ENCODE results near the gene SLC44A4. TPM values are rescaled to one million over a fixed set of nuclear protein-coding genes. Genes with fewer than 3 reads are reported as not detected.
"Not testable (repeated sequence)": the region's sequence is repeated elsewhere in the genome, so short reads cannot be mapped to it uniquely, and the experiment has no call there.

Gene SLC44A4
- total RNA-seq, 1 donor from 2014 or later: 0.94 TPM

- no peak overlapping the region for H3K27ac Mint-ChIP-seq
- no peaks in the 10 kb centered on the region for H3K27me3 Mint-ChIP-seq (ENCODE audit: low read depth)
- no peak overlapping the region for H3K4me3 Mint-ChIP-seq
Measured at GRCh38 chr6:31911826-31912585, 33.2 kb upstream of the SLC44A4 start.

GRCh38 chr6:31909298-31909697 is 30.5 kb upstream of the SLC44A4 start:
- H3K27me3 Mint-ChIP-seq (ENCODE audit: low read depth); H3K36me3 Mint-ChIP-seq; H3K27ac Mint-ChIP-seq; H3K4me1 Mint-ChIP-seq; H3K9me3 Mint-ChIP-seq; DNase-seq (ENCODE audit: low spot score in 2 of 2, unreplicated experiment in 2 of 2); H3K4me3 Mint-ChIP-seq: not testable (repeated sequence)

More at GRCh38 chr6:31911826-31912585, 33.2 kb upstream of the SLC44A4 start:
- H3K36me3 Mint-ChIP-seq: no peaks in the 10 kb centered on the region
- TF ChIP-seq, protein P1, sequence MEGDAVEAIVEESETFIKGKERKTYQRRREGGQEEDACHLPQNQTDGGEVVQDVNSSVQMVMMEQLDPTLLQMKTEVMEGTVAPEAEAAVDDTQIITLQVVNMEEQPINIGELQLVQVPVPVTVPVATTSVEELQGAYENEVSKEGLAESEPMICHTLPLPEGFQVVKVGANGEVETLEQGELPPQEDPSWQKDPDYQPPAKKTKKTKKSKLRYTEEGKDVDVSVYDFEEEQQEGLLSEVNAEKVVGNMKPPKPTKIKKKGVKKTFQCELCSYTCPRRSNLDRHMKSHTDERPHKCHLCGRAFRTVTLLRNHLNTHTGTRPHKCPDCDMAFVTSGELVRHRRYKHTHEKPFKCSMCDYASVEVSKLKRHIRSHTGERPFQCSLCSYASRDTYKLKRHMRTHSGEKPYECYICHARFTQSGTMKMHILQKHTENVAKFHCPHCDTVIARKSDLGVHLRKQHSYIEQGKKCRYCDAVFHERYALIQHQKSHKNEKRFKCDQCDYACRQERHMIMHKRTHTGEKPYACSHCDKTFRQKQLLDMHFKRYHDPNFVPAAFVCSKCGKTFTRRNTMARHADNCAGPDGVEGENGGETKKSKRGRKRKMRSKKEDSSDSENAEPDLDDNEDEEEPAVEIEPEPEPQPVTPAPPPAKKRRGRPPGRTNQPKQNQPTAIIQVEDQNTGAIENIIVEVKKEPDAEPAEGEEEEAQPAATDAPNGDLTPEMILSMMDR (IDR thresholded peaks at IDR 0.05; ENCODE audit: unreplicated experiment): no peak
- H3K4me1 Mint-ChIP-seq: peaks cover 4% of the 10 kb centered on the region
- DNase-seq (ENCODE audit: low spot score in 2 of 2, unreplicated experiment in 2 of 2): no peak
- no peaks in the 10 kb centered on the region for H3K9me3 Mint-ChIP-seq

DNA sequence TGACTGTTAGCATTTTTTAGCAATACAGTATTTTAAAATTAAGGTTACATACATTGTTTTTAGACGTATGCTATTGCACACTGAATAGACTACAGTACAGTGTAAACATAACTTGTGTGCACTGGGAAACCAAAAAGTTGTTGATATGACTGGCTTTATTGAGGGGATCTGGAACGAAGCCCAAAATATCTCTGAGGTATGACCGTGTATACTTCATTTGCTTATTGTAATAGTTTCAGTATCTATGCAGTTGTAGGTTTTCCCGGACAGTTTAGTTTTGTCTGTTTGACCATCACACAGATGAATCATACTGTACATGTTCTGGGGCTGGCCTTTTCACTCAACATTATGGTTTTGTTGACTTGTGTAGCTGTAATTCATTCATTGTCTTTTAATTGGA is 30.0 kb upstream of the SLC44A4 start:
- no peak overlapping the region for H3K27ac Mint-ChIP-seq
- no peaks in the 10 kb centered on the region for H3K36me3 Mint-ChIP-seq
- TF ChIP-seq, protein P1 (IDR thresholded peaks at IDR 0.05; ENCODE audit: unreplicated experiment): no peak
- DNase-seq (ENCODE audit: low spot score in 2 of 2, unreplicated experiment in 2 of 2): no peak
- no peaks in the 10 kb centered on the region for H3K9me3 Mint-ChIP-seq
- H3K27me3 Mint-ChIP-seq (ENCODE audit: low read depth): no peaks in the 10 kb centered on the region
- H3K4me1 Mint-ChIP-seq: peaks cover 11% of the 10 kb centered on the region
- no peak overlapping the region for H3K4me3 Mint-ChIP-seq

DNA sequence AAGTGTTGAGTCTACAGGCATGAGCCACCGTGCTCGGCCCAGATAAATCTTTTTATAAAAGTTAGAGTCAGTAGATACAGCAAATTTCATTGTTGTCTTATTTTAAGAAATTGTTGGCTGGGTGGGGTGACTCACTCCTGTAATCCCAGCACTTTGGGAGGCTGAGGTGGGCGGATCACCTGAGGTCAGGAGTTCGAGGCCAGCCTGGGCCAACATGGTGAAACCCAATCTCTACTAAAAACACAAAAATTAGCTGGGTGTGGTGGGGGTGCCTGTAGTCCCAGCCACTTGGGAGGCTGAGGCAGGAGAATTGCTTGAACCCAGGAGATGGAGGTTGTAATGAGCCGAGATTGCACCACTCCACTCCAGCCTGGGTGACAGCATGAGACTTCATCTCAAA is 29.5 kb upstream of the SLC44A4 start:
- DNase-seq (ENCODE audit: low spot score in 2 of 2, unreplicated experiment in 2 of 2); H3K27ac Mint-ChIP-seq; H3K9me3 Mint-ChIP-seq; H3K27me3 Mint-ChIP-seq (ENCODE audit: low read depth); H3K4me3 Mint-ChIP-seq; H3K36me3 Mint-ChIP-seq: not testable (repeated sequence)
- peaks cover 11% of the 10 kb centered on the region for H3K4me1 Mint-ChIP-seq

DNA sequence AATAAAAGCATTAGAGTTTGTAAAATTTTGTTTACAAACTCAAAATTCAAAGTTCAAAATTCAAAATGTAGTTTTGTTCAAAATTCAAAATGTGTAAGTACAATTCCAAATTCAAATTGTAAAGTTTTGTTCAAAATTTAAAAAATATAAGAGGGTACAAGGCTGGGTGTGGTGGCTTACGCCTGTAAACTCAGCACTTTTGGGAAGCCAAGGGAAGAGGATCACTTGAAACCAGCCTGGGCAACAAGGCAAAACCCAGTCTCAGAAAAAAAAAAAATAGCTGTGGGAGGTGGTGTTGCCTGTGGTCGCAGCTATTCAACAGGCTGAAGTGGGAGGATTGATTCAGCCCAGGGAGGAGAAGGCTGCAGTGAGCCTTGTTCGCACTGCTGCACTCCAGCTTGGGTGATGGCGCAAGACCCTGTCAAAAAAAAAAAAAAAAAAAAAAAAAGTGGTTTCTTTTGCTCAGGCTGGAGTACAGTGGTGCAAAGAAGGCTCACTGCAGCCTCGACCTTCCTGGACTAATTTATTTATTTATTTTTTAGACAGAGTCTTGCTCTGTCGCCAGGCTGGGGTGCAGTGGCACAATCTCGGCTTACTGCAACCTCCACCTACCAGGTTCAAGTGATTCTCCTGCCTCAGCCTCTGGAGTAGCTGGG is 28.5 kb upstream of the SLC44A4 start:
- no peak overlapping the region for H3K27ac Mint-ChIP-seq
- TF ChIP-seq, protein P1 (IDR thresholded peaks at IDR 0.05; ENCODE audit: unreplicated experiment): no peak
- no peak overlapping the region for H3K4me3 Mint-ChIP-seq
- H3K4me1 Mint-ChIP-seq: peaks cover 19% of the 10 kb centered on the region
- DNase-seq (ENCODE audit: low spot score in 2 of 2, unreplicated experiment in 2 of 2): no peak
- H3K27me3 Mint-ChIP-seq (ENCODE audit: low read depth): no peaks in the 10 kb centered on the region
- H3K9me3 Mint-ChIP-seq: no peaks in the 10 kb centered on the region
- no peaks in the 10 kb centered on the region for H3K36me3 Mint-ChIP-seq

GRCh38 chr6:31906727-31907126 is 27.9 kb upstream of the SLC44A4 start:
- not testable (repeated sequence) for H3K36me3 Mint-ChIP-seq; H3K27ac Mint-ChIP-seq; H3K27me3 Mint-ChIP-seq (ENCODE audit: low read depth); H3K4me3 Mint-ChIP-seq; DNase-seq (ENCODE audit: low spot score in 2 of 2, unreplicated experiment in 2 of 2); H3K9me3 Mint-ChIP-seq
- peaks cover 19% of the 10 kb centered on the region for H3K4me1 Mint-ChIP-seq

DNA sequence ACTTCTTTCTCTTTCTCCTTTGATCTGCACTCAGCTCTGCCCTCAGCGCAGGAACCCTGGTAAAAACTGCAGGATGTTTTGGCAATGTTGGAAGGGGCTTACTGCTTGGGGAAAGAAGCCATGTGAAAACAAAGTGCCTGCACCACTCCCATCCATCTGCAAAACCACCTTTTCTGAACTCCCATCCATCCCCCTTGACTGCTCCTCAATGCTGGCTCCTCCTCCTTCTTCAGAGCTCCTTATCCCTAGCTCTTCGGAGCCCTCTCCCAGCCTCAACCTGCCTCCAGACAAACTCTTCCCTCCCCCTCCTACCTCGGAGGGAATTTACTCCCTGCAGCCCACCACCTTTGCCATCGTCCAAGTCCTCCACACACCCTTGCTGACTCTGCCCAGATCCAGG is 27.3 kb upstream of the SLC44A4 start:
- no peak overlapping the region for H3K27ac Mint-ChIP-seq
- H3K4me3 Mint-ChIP-seq: no peak overlapping the region
- no peak for DNase-seq (ENCODE audit: low spot score in 2 of 2, unreplicated experiment in 2 of 2)
- H3K27me3 Mint-ChIP-seq (ENCODE audit: low read depth): no peaks in the 10 kb centered on the region
- H3K36me3 Mint-ChIP-seq: no peaks in the 10 kb centered on the region
- TF ChIP-seq, protein P1 (IDR thresholded peaks at IDR 0.05; ENCODE audit: unreplicated experiment): no peak
- peaks cover 19% of the 10 kb centered on the region for H3K4me1 Mint-ChIP-seq
- H3K9me3 Mint-ChIP-seq: no peaks in the 10 kb centered on the region
